Measurements from ENCODE around the gene PROZ. TPM values are rescaled to one million over a fixed set of nuclear protein-coding genes. Genes with fewer than 3 reads are reported as not detected.

PROZ gene
- total RNA-seq, 1 experiment from 2014 or later, result not detected

DNA sequence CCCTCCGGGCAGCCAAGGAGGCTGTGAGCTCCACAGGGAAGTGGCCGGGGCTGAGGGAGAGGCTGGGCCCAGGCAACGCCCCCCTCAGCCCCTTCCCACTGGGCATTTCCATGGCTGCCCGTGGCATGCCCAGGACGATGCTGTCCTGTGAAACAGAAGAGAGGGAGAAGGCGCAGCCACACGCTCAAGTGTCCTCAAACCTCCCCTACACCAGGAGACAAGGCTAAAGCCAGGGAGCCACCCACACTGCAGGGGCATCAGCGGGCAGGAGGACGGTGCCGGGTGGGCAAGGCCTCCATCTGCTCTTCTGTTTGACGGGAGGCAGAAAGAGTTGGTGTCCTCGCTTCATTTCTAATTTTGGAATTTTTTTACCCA, 14.2 kb upstream of the PROZ start:
- DNase-seq (ENCODE audit: low read depth, low spot score) (no peak), ATAC-seq (no peak)
- Histone ChIP-seq H3K27me3 (ENCODE audit: insufficient read depth, low read length) (no peaks in the 10 kb centered on the region), H4K20me1 (ENCODE audit: insufficient read depth) (no peaks in the 10 kb centered on the region), H3K4me2 (ENCODE audit: low read length) (no peak overlapping the region), H2AFZ (ENCODE audit: low read depth, low read length, poor library complexity, severe bottlenecking) (no peak overlapping the region), H3K4me1 (ENCODE audit: control insufficient read depth in 1 of 2, insufficient read depth in 2 of 2, low read length in 2 of 2) (no peaks in the 10 kb centered on the region), H3K79me2 (ENCODE audit: insufficient read depth, low read length) (no peaks in the 10 kb centered on the region), H3K4me3 (replicated peaks in 1 of 2; ENCODE audit: low read depth in 1 of 2, low read length in 2 of 2) (no peak overlapping the region), H3K9ac (ENCODE audit: low read length) (no peak overlapping the region), H3K27ac (ENCODE audit: low read depth, low read length) (no peak overlapping the region), H3K9me3 (ENCODE audit: control insufficient read depth in 1 of 2, insufficient read depth in 1 of 2, low read depth in 1 of 2, low read length in 2 of 2) (no peaks in the 10 kb centered on the region), H3K9me2 (ENCODE audit: insufficient read depth) (no peaks in the 10 kb centered on the region), H3K36me3 (ENCODE audit: control insufficient read depth in 1 of 2, insufficient read depth in 2 of 2, low read length in 2 of 2) (no peaks in the 10 kb centered on the region)
- intact Hi-C loops (cut with micrococcal nuclease), result no loop called here
- ChIA-PET POLR2A (no interaction called here), RAD21 (ENCODE audit: low non-redundant PET in 1 of 2, low total read pairs in 2 of 2, uncharacterized antibody in 2 of 2, unreplicated experiment in 2 of 2) (no interaction called here), CTCF (no interaction called here)
- BruUV-seq (replicated peaks), result no TSS peak
- TF ChIP-seq ZFX (IDR thresholded peaks at IDR 0.05), result no peak
- no peak for TF ChIP-seq ELF1 (IDR thresholded peaks at IDR 0.05; ENCODE audit: borderline replicate concordance, low read depth)
- TF ChIP-seq EZH2 (IDR thresholded peaks at IDR 0.05), result no peak

DNA sequence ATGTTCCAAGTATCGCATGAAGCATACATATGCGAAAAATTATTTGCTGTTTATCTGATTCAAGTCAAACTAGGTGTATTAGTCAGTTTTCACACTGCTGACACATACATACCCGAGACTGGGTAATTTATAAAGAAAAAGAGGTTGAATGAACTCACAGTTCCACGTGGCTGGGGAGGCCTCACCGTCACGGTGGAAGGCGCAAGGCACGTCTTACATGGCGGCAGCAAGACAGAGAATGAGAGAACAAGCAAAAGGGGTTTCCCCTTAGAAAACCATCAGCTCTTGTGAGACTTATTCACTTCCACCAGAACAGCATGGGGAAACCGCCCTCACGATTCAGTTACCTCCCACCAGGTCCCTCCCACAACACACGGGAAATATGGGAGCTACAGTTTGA, 13.0 kb upstream of the PROZ start:
- no peak overlapping the region for H3K4me3 ChIP-seq (replicated peaks in 1 of 2; ENCODE audit: low read depth in 1 of 2, low read length in 2 of 2)
- H3K27ac ChIP-seq (ENCODE audit: low read depth, low read length), result no peak overlapping the region
- H3K9me3 ChIP-seq (ENCODE audit: control insufficient read depth in 1 of 2, insufficient read depth in 1 of 2, low read depth in 1 of 2, low read length in 2 of 2), result no peaks in the 10 kb centered on the region
- no peaks in the 10 kb centered on the region for H3K9me2 ChIP-seq (ENCODE audit: insufficient read depth)
- ChIA-PET CTCF (no interaction called here), POLR2A (no interaction called here), RAD21 (ENCODE audit: low non-redundant PET in 1 of 2, low total read pairs in 2 of 2, uncharacterized antibody in 2 of 2, unreplicated experiment in 2 of 2) (no interaction called here)
- no peaks in the 10 kb centered on the region for H3K4me1 ChIP-seq (ENCODE audit: control insufficient read depth in 1 of 2, insufficient read depth in 2 of 2, low read length in 2 of 2)
- no peaks in the 10 kb centered on the region for H4K20me1 ChIP-seq (ENCODE audit: insufficient read depth)
- no peak overlapping the region for H2AFZ ChIP-seq (ENCODE audit: low read depth, low read length, poor library complexity, severe bottlenecking)
- DNase-seq (ENCODE audit: low read depth, low spot score) (no peak), ATAC-seq (no peak)
- H3K27me3 ChIP-seq (ENCODE audit: insufficient read depth, low read length), result no peaks in the 10 kb centered on the region
- intact Hi-C loops (cut with micrococcal nuclease), result no loop called here
- no TSS peak for BruUV-seq (replicated peaks)
- no peak overlapping the region for H3K4me2 ChIP-seq (ENCODE audit: low read length)
- H3K9ac ChIP-seq (ENCODE audit: low read length), result no peak overlapping the region
- H3K36me3 ChIP-seq (ENCODE audit: control insufficient read depth in 1 of 2, insufficient read depth in 2 of 2, low read length in 2 of 2), result no peaks in the 10 kb centered on the region
- no peaks in the 10 kb centered on the region for H3K79me2 ChIP-seq (ENCODE audit: insufficient read depth, low read length)
- TF ChIP-seq CEBPB (IDR thresholded peaks at IDR 0.05; ENCODE audit: low read depth) (no peak), EGR1 (IDR thresholded peaks at IDR 0.05; ENCODE audit: low read depth) (no peak), SRF (IDR thresholded peaks at IDR 0.05; ENCODE audit: low read depth) (no peak), ZFX (IDR thresholded peaks at IDR 0.05) (no peak), YY1 (IDR thresholded peaks at IDR 0.05; ENCODE audit: extremely low read depth, insufficient replicate concordance, low read depth, low read length) (no peak), SIN3A (IDR thresholded peaks at IDR 0.05; ENCODE audit: low read depth) (no peak), CBX3 (IDR thresholded peaks at IDR 0.05; ENCODE audit: low read depth) (no peak), POLR2A (IDR thresholded peaks at IDR 0.05; ENCODE audit: borderline replicate concordance, extremely low read depth, insufficient read depth, insufficient read length) (no peak), ZNF274 (IDR thresholded peaks at IDR 0.05; ENCODE audit: low read depth, low read length) (no peak), FOSL1 (IDR thresholded peaks at IDR 0.05; ENCODE audit: low read depth) (no peak), EZH2phosphoT487 (IDR thresholded peaks at IDR 0.05; ENCODE audit: borderline replicate concordance) (no peak), JUND (IDR thresholded peaks at IDR 0.05) (no peak), POLR2AphosphoS5 (IDR thresholded peaks at IDR 0.05; ENCODE audit: low read depth, low read length) (no peak)
- TF ChIP-seq, protein P1, sequence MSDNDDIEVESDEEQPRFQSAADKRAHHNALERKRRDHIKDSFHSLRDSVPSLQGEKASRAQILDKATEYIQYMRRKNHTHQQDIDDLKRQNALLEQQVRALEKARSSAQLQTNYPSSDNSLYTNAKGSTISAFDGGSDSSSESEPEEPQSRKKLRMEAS (IDR thresholded peaks at IDR 0.05), result no peak
- TF ChIP-seq, protein P2, sequence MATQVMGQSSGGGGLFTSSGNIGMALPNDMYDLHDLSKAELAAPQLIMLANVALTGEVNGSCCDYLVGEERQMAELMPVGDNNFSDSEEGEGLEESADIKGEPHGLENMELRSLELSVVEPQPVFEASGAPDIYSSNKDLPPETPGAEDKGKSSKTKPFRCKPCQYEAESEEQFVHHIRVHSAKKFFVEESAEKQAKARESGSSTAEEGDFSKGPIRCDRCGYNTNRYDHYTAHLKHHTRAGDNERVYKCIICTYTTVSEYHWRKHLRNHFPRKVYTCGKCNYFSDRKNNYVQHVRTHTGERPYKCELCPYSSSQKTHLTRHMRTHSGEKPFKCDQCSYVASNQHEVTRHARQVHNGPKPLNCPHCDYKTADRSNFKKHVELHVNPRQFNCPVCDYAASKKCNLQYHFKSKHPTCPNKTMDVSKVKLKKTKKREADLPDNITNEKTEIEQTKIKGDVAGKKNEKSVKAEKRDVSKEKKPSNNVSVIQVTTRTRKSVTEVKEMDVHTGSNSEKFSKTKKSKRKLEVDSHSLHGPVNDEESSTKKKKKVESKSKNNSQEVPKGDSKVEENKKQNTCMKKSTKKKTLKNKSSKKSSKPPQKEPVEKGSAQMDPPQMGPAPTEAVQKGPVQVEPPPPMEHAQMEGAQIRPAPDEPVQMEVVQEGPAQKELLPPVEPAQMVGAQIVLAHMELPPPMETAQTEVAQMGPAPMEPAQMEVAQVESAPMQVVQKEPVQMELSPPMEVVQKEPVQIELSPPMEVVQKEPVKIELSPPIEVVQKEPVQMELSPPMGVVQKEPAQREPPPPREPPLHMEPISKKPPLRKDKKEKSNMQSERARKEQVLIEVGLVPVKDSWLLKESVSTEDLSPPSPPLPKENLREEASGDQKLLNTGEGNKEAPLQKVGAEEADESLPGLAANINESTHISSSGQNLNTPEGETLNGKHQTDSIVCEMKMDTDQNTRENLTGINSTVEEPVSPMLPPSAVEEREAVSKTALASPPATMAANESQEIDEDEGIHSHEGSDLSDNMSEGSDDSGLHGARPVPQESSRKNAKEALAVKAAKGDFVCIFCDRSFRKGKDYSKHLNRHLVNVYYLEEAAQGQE (IDR thresholded peaks at IDR 0.05; ENCODE audit: low read depth), result no peak
- TF ChIP-seq, protein P3, sequence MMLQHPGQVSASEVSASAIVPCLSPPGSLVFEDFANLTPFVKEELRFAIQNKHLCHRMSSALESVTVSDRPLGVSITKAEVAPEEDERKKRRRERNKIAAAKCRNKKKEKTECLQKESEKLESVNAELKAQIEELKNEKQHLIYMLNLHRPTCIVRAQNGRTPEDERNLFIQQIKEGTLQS (IDR thresholded peaks at IDR 0.05), result no peak
- TF ChIP-seq, protein P4, sequence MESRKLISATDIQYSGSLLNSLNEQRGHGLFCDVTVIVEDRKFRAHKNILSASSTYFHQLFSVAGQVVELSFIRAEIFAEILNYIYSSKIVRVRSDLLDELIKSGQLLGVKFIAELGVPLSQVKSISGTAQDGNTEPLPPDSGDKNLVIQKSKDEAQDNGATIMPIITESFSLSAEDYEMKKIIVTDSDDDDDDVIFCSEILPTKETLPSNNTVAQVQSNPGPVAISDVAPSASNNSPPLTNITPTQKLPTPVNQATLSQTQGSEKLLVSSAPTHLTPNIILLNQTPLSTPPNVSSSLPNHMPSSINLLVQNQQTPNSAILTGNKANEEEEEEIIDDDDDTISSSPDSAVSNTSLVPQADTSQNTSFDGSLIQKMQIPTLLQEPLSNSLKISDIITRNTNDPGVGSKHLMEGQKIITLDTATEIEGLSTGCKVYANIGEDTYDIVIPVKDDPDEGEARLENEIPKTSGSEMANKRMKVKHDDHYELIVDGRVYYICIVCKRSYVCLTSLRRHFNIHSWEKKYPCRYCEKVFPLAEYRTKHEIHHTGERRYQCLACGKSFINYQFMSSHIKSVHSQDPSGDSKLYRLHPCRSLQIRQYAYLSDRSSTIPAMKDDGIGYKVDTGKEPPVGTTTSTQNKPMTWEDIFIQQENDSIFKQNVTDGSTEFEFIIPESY (IDR thresholded peaks at IDR 0.05; ENCODE audit: extremely low read depth, insufficient replicate concordance, low read length), result no peak

Data from HCT116 (cell line).